HepG2 (cell line): Measurements from ENCODE around the gene PPP1R9A. TPM values are rescaled to one million over a fixed set of nuclear protein-coding genes. Genes with fewer than 3 reads are reported as not detected.

Experiments
- CTCF ChIP-seq: sonication (generic); formaldehyde crosslinking; IDR thresholded peaks from 2 replicates; pipeline ENCODE4 v1.5.0; 2020; ENCODE audit warnings: mild to moderate bottlenecking, missing genetic modification reagents, moderate library complexity
- HES4 ChIP-seq: sonication (generic); formaldehyde crosslinking; IDR thresholded peaks from 2 replicates; pipeline ENCODE4 v1.9.0; 2021; ENCODE audit warnings: mild to moderate bottlenecking, missing genetic modification reagents, borderline replicate concordance
- HNF1A ChIP-seq, 2 experiments: sonication (generic) in 1 of 2; formaldehyde crosslinking in 1 of 2; IDR thresholded peaks; 2 replicates each; pipeline versions ENCODE4 v1.4.0 to v1.6.1; 2016 to 2020; ENCODE audit warnings: borderline replicate concordance in 1 of 2, low read depth in 1 of 2, mild to moderate bottlenecking in 1 of 2, missing genetic modification reagents in 1 of 2
- KDM6A ChIP-seq: IDR thresholded peaks from 2 replicates; pipeline ENCODE4 v1.6.1; 2016; ENCODE audit warnings: low read depth
- MYPOP ChIP-seq: sonication (generic); formaldehyde crosslinking; IDR thresholded peaks from 2 replicates; pipeline ENCODE4 v1.8.1; 2023; ENCODE audit warnings: mild to moderate bottlenecking, moderate library complexity, missing genetic modification reagents
- SYNCRIP ChIP-seq: fragments of 200-400 bp; formaldehyde crosslinking; IDR thresholded peaks from 2 replicates; pipeline ENCODE4 v1.6.1; 2018; ENCODE audit warnings: mild to moderate bottlenecking, low read depth, low read length; ENCODE audit not compliant: insufficient read depth
- TOE1 ChIP-seq: sonication (generic); formaldehyde crosslinking; IDR thresholded peaks from 2 replicates; pipeline ENCODE4 v1.4.0; 2020; ENCODE audit warnings: mild to moderate bottlenecking, missing genetic modification reagents
- ZMAT5 ChIP-seq: sonication (generic); formaldehyde crosslinking; IDR thresholded peaks from 2 replicates; pipeline ENCODE4 v1.5.0; 2020; ENCODE audit warnings: mild to moderate bottlenecking, low read depth, missing genetic modification reagents, borderline replicate concordance
- ZNF276 ChIP-seq: sonication (generic); formaldehyde crosslinking; IDR thresholded peaks from 2 replicates; pipeline ENCODE4 v1.4.0; 2020; ENCODE audit warnings: mild to moderate bottlenecking, low read depth, missing genetic modification reagents
- ZNF280D ChIP-seq: sonication (generic); formaldehyde crosslinking; IDR thresholded peaks from 2 replicates; pipeline ENCODE4 v1.5.1; 2020; ENCODE audit warnings: mild to moderate bottlenecking, missing genetic modification reagents
- ZNF33B ChIP-seq: sonication (generic); formaldehyde crosslinking; IDR thresholded peaks from 2 replicates; pipeline ENCODE4 v1.5.1; 2020; ENCODE audit warnings: mild to moderate bottlenecking, missing genetic modification reagents
- ZNF367 ChIP-seq: sonication (generic); formaldehyde crosslinking; IDR thresholded peaks from 2 replicates; pipeline ENCODE4 v1.4.0; 2020; ENCODE audit warnings: missing genetic modification reagents, borderline replicate concordance
- ZNF629 ChIP-seq: sonication (generic); formaldehyde crosslinking; conservative IDR thresholded peaks from 2 replicates; pipeline ENCODE4 v1.5.0; 2020; ENCODE audit warnings: missing genetic modification reagents
- ZNF644 ChIP-seq: IDR thresholded peaks from 2 replicates; pipeline ENCODE4 v1.6.1; 2016; ENCODE audit warnings: low read depth
- ZNF720 ChIP-seq: sonication (generic); formaldehyde crosslinking; IDR thresholded peaks from 2 replicates; pipeline ENCODE4 v1.4.0; 2020; ENCODE audit warnings: missing genetic modification reagents
- ZNF761 ChIP-seq: sonication (generic); formaldehyde crosslinking; conservative IDR thresholded peaks from 2 replicates; pipeline ENCODE4 v1.4.0; 2020; ENCODE audit warnings: mild to moderate bottlenecking, missing genetic modification reagents
- polyA plus RNA-seq, 8 experiments: library from polyadenylated mRNA; depleted of rRNA in 3 of 8; stranded (reverse) in 7 of 8; unstranded in 1 of 8; fragments of >200 nt; fragmentation: Illumina TruSeq in 4 of 8; extraction: Trizol in 4 of 8; gene quantifications; 2 replicates each; pipeline versions ENCODE4 v1.2.1 to v1.2.3, GENCODE V29; 2011 to 2016; ENCODE audit warnings: low read depth in 4 of 8, missing spikeins in 1 of 8, mixed read lengths in 1 of 8; ENCODE audit not compliant: insufficient read depth in 1 of 8
- total RNA-seq, 5 experiments: library from RNA; depleted of rRNA; stranded (reverse); fragments of >200 nt; fragmentation: Illumina TruSeq; extraction: Trizol; gene quantifications; 2 replicates each; pipeline ENCODE4 v1.2.3, GENCODE V29; 2016; ENCODE audit warnings: low read depth in 1 of 5

Gene PPP1R9A
- total and polyA plus RNA-seq, 2 of the 13 experiments (the other 11 are each of a cell fraction or from before 2014, with no cell fraction given), result 11.4 to 31.9 TPM

- TF ChIP-seq SYNCRIP (no peak), ZNF33B (CRISPR knock-in tag) (no peak), ZNF720 (CRISPR knock-in tag) (no peak), CTCF (CRISPR knock-in tag) (peak; percentile 23; the same call in 1 of the 2 replicates), MYPOP (CRISPR knock-in tag) (no peak), ZNF280D (CRISPR knock-in tag) (no peak), ZNF761 (no peak), ZNF276 (no peak), ZNF644 (CRISPR knock-in tag) (peak; percentile 58), ZNF367 (CRISPR knock-in tag) (no peak), KDM6A (CRISPR knock-in tag) (no peak), HES4 (no peak), ZNF629 (no peak), HNF1A (IDR thresholded peaks at IDR 0.05; ENCODE audit: low read depth) (no peak), HNF1A (CRISPR knock-in tag; IDR thresholded peaks at IDR 0.05; ENCODE audit: borderline replicate concordance) (no peak), ZMAT5 (CRISPR knock-in tag) (no peak), TOE1 (CRISPR knock-in tag) (no peak)
Observed at GRCh38 chr7:94969434-94970084, 62.2 kb downstream of the PPP1R9A start (continued).
